ENCODE results near the gene BACH2.

Gene BACH2

GRCh38 chr6:90249458-90249857 lies 47.2 kb downstream of the BACH2 start:
- H3K4me1 Mint-ChIP-seq (ENCODE audit: low read depth), result peaks cover 97% of the 10 kb centered on the region
- no peaks in the 10 kb centered on the region for H3K27me3 Mint-ChIP-seq
- peak overlapping the region; percentile 97 for H3K27ac Mint-ChIP-seq
- peaks cover 86% of the 10 kb centered on the region for H3K36me3 Mint-ChIP-seq (ENCODE audit: low read depth)
- H3K4me3 Mint-ChIP-seq, result peak overlapping the region; percentile 74
- H3K9me3 Mint-ChIP-seq, result no peaks in the 10 kb centered on the region

- Mint-ChIP-seq H3K9me3 (no peaks in the 10 kb centered on the region), H3K27ac (peak overlapping the region; percentile 97), H3K36me3 (ENCODE audit: low read depth) (peaks cover 86% of the 10 kb centered on the region), H3K4me3 (peak overlapping the region; percentile 74), H3K4me1 (ENCODE audit: low read depth) (peaks cover 97% of the 10 kb centered on the region), H3K27me3 (no peaks in the 10 kb centered on the region)
Measured at GRCh38 chr6:90249034-90249433, 47.6 kb downstream of the BACH2 start.

- peak overlapping the region; percentile 76 for H3K27ac Mint-ChIP-seq
- H3K4me1 Mint-ChIP-seq (ENCODE audit: low read depth), result peaks cover 95% of the 10 kb centered on the region
- peak overlapping the region; percentile 5 for H3K4me3 Mint-ChIP-seq
- H3K9me3 Mint-ChIP-seq, result no peaks in the 10 kb centered on the region
- H3K27me3 Mint-ChIP-seq, result no peaks in the 10 kb centered on the region
- peaks cover 85% of the 10 kb centered on the region for H3K36me3 Mint-ChIP-seq (ENCODE audit: low read depth)
Measured at GRCh38 chr6:90247262-90247661, 49.4 kb downstream of the BACH2 start.

- H3K4me3 Mint-ChIP-seq, result no peak overlapping the region
- no peaks in the 10 kb centered on the region for H3K27me3 Mint-ChIP-seq
- H3K36me3 Mint-ChIP-seq (ENCODE audit: low read depth), result peaks cover 82% of the 10 kb centered on the region
- peaks cover 90% of the 10 kb centered on the region for H3K4me1 Mint-ChIP-seq (ENCODE audit: low read depth)
- peak overlapping the region; percentile 76 for H3K27ac Mint-ChIP-seq
- no peaks in the 10 kb centered on the region for H3K9me3 Mint-ChIP-seq
Measured at GRCh38 chr6:90241229-90241880, 55.3 kb downstream of the BACH2 start.

- Mint-ChIP-seq H3K27me3 (no peaks in the 10 kb centered on the region), H3K9me3 (no peaks in the 10 kb centered on the region), H3K27ac (peak overlapping the region; percentile 85), H3K4me1 (ENCODE audit: low read depth) (peaks cover 95% of the 10 kb centered on the region), H3K36me3 (ENCODE audit: low read depth) (peaks cover 72% of the 10 kb centered on the region), H3K4me3 (peak overlapping the region; percentile 49)
Measured at GRCh38 chr6:90238496-90239266, 58.0 kb downstream of the BACH2 start.

GRCh38 chr6:90237350-90237990 lies 59.2 kb downstream of the BACH2 start:
- H3K27ac Mint-ChIP-seq, result peak overlapping the region; percentile 92
- peaks cover 68% of the 10 kb centered on the region for H3K36me3 Mint-ChIP-seq (ENCODE audit: low read depth)
- no peaks in the 10 kb centered on the region for H3K9me3 Mint-ChIP-seq
- H3K27me3 Mint-ChIP-seq, result no peaks in the 10 kb centered on the region
- peaks cover 95% of the 10 kb centered on the region for H3K4me1 Mint-ChIP-seq (ENCODE audit: low read depth)
- H3K4me3 Mint-ChIP-seq, result peak overlapping the region; percentile 14

- peaks cover 98% of the 10 kb centered on the region for H3K4me1 Mint-ChIP-seq (ENCODE audit: low read depth)
- no peaks in the 10 kb centered on the region for H3K27me3 Mint-ChIP-seq
- H3K36me3 Mint-ChIP-seq (ENCODE audit: low read depth), result peaks cover 75% of the 10 kb centered on the region
- peak overlapping the region; percentile 99 for H3K27ac Mint-ChIP-seq
- no peaks in the 10 kb centered on the region for H3K9me3 Mint-ChIP-seq
- H3K4me3 Mint-ChIP-seq, result peak overlapping the region; percentile 69
Measured at GRCh38 chr6:90233994-90234393, 62.6 kb downstream of the BACH2 start.

GRCh38 chr6:90233213-90233612 lies 63.4 kb downstream of the BACH2 start:
- Mint-ChIP-seq H3K4me3 (peak overlapping the region; percentile 51), H3K4me1 (ENCODE audit: low read depth) (peaks cover 98% of the 10 kb centered on the region), H3K9me3 (no peaks in the 10 kb centered on the region), H3K27ac (peak overlapping the region; percentile 99), H3K27me3 (no peaks in the 10 kb centered on the region), H3K36me3 (ENCODE audit: low read depth) (peaks cover 72% of the 10 kb centered on the region)

- Mint-ChIP-seq H3K4me3 (no peak overlapping the region), H3K9me3 (no peaks in the 10 kb centered on the region), H3K4me1 (ENCODE audit: low read depth) (peaks cover 98% of the 10 kb centered on the region)
Measured at GRCh38 chr6:90231798-90232197, 64.8 kb downstream of the BACH2 start.

GRCh38 chr6:90231308-90231707 lies 65.3 kb downstream of the BACH2 start:
- H3K4me3 Mint-ChIP-seq, result peak overlapping the region; percentile 62
- H3K9me3 Mint-ChIP-seq, result peaks cover under 1% of the 10 kb centered on the region
- H3K27me3 Mint-ChIP-seq, result no peaks in the 10 kb centered on the region
- H3K36me3 Mint-ChIP-seq (ENCODE audit: low read depth), result peaks cover 72% of the 10 kb centered on the region
- peaks cover 98% of the 10 kb centered on the region for H3K4me1 Mint-ChIP-seq (ENCODE audit: low read depth)
- peak overlapping the region; percentile 99 for H3K27ac Mint-ChIP-seq

More at GRCh38 chr6:90231798-90232197, 64.8 kb downstream of the BACH2 start:
- Mint-ChIP-seq H3K27ac (peak overlapping the region; percentile 99), H3K27me3 (no peaks in the 10 kb centered on the region), H3K36me3 (ENCODE audit: low read depth) (peaks cover 72% of the 10 kb centered on the region)

GRCh38 chr6:90230548-90231215 lies 66.0 kb downstream of the BACH2 start:
- peak overlapping the region; percentile 62 for H3K4me3 Mint-ChIP-seq
- no peaks in the 10 kb centered on the region for H3K27me3 Mint-ChIP-seq
- peaks cover 3% of the 10 kb centered on the region for H3K9me3 Mint-ChIP-seq
- peaks cover 72% of the 10 kb centered on the region for H3K36me3 Mint-ChIP-seq (ENCODE audit: low read depth)
- peak overlapping the region; percentile 99 for H3K27ac Mint-ChIP-seq
- H3K4me1 Mint-ChIP-seq (ENCODE audit: low read depth), result peaks cover 98% of the 10 kb centered on the region

- peaks cover 3% of the 10 kb centered on the region for H3K9me3 Mint-ChIP-seq
- H3K4me3 Mint-ChIP-seq, result no peak overlapping the region
- H3K27ac Mint-ChIP-seq, result peak overlapping the region; percentile 79
- H3K4me1 Mint-ChIP-seq (ENCODE audit: low read depth), result peaks cover 98% of the 10 kb centered on the region
- peaks cover 84% of the 10 kb centered on the region for H3K36me3 Mint-ChIP-seq (ENCODE audit: low read depth)
- H3K27me3 Mint-ChIP-seq, result no peaks in the 10 kb centered on the region
Measured at GRCh38 chr6:90229331-90230010, 67.2 kb downstream of the BACH2 start.

GRCh38 chr6:90227673-90228072 lies 69.0 kb downstream of the BACH2 start:
- Mint-ChIP-seq H3K27ac (peak overlapping the region; percentile 86), H3K4me3 (peak overlapping the region; percentile 36), H3K4me1 (ENCODE audit: low read depth) (peaks cover 89% of the 10 kb centered on the region), H3K27me3 (no peaks in the 10 kb centered on the region), H3K36me3 (ENCODE audit: low read depth) (peaks cover 86% of the 10 kb centered on the region), H3K9me3 (peaks cover 15% of the 10 kb centered on the region)

GRCh38 chr6:90227213-90227612 lies 69.4 kb downstream of the BACH2 start:
- H3K9me3 Mint-ChIP-seq, result peaks cover 17% of the 10 kb centered on the region

More at GRCh38 chr6:90227213-90227612, 69.4 kb downstream of the BACH2 start:
- Mint-ChIP-seq H3K27me3 (no peaks in the 10 kb centered on the region), H3K4me3 (peak overlapping the region; percentile 36), H3K27ac (peak overlapping the region; percentile 86), H3K4me1 (ENCODE audit: low read depth) (peaks cover 85% of the 10 kb centered on the region), H3K36me3 (ENCODE audit: low read depth) (peaks cover 86% of the 10 kb centered on the region)
